OCI-LY7 (cell line): Measurements from ENCODE around the gene CFTR. TPM values are rescaled to one million over a fixed set of nuclear protein-coding genes. Genes with fewer than 3 reads are reported as not detected.

ENCODE experiments used
- BruUV-seq: library from RNA; stranded (reverse); fragments of 400-500 nt; replicated peaks from 2 replicates; lab custom pipeline; 2021; lab: Mats Ljungman, UMichigan
- CTCF ChIA-PET: fragments of 300-600 bp; sonication (Branson Sonifier 250); formaldehyde crosslinking; loops from one replicate; lab custom pipeline; 2022; ENCODE audit warnings: antibody characterized with exemption; ENCODE audit not compliant: unreplicated experiment; lab: Charles Lee
- POLR2A ChIA-PET: fragments of 300-600 bp; sonication (Branson Sonifier 250); formaldehyde crosslinking; loops from one replicate; lab custom pipeline; 2022; ENCODE audit warnings: antibody characterized with exemption; lab: Charles Lee
- DNase-seq: peaks from one replicate; pipeline ENCODE4 v3.0.0-alpha.2; 2015; ENCODE audit warnings: low spot score
- H2AFZ ChIP-seq: fragments of 200-600 bp; sonication (generic), shearing (Covaris generic); 2 replicates; pipeline ENCODE4 v1.6.1; 2014; ENCODE audit warnings: mild to moderate bottlenecking, antibody characterized with exemption, low read length, moderate library complexity
- H3K27ac ChIP-seq: fragments of 200-600 bp; sonication (generic); 2 replicates; pipeline ENCODE4 v1.5.1; 2014; ENCODE audit warnings: mixed run types, low read depth, mild to moderate bottlenecking, moderate library complexity, low read length, inconsistent platforms; ENCODE audit not compliant: poor library complexity, severe bottlenecking
- H3K36me3 ChIP-seq: fragments of 200-600 bp; sonication (generic); 2 replicates; pipeline ENCODE4 v1.6.1; 2014; ENCODE audit warnings: mild to moderate bottlenecking, antibody characterized with exemption, low read length, moderate library complexity, mixed read lengths; ENCODE audit not compliant: insufficient read depth
- H3K4me1 ChIP-seq: fragments of 200-600 bp; sonication (generic); 2 replicates; pipeline ENCODE4 v1.5.1; 2014; ENCODE audit warnings: mild to moderate bottlenecking, low read length; ENCODE audit not compliant: insufficient read depth, poor library complexity, severe bottlenecking
- H3K4me2 ChIP-seq: fragments of 200-600 bp; sonication (generic); 2 replicates; pipeline ENCODE4 v1.6.1; 2014; ENCODE audit warnings: mild to moderate bottlenecking, low read length
- H3K4me3 ChIP-seq: fragments of 200-600 bp; sonication (generic); 2 replicates; pipeline ENCODE4 v1.5.1; 2014; ENCODE audit warnings: mild to moderate bottlenecking, low read depth, low read length; ENCODE audit not compliant: poor library complexity, severe bottlenecking
- H3K79me2 ChIP-seq: fragments of 200-600 bp; sonication (generic); 2 replicates; pipeline ENCODE4 v1.6.1; 2016; ENCODE audit warnings: low read depth, mild to moderate bottlenecking, low read length, moderate library complexity, mixed read lengths; ENCODE audit not compliant: insufficient read depth
- H3K9me2 ChIP-seq: fragments of 200-600 bp; sonication (generic); 2 replicates; pipeline ENCODE4 v1.6.1; 2016; ENCODE audit warnings: mild to moderate bottlenecking, low read length, mixed read lengths; ENCODE audit not compliant: insufficient read depth
- H3K9me3 ChIP-seq: fragments of 200-600 bp; sonication (generic); 2 replicates; pipeline ENCODE4 v1.6.1; 2014; ENCODE audit warnings: mild to moderate bottlenecking, mixed run types, low read length, mixed read lengths
- H4K20me1 ChIP-seq: fragments of 200-600 bp; sonication (generic); 2 replicates; pipeline ENCODE4 v1.6.1; 2014; ENCODE audit warnings: mild to moderate bottlenecking, antibody characterized with exemption, low read length, moderate library complexity, mixed read lengths; ENCODE audit not compliant: insufficient read depth
- EZH2phosphoT487 ChIP-seq: fragments of 200-600 bp; sonication (generic); IDR thresholded peaks from 2 replicates; pipeline ENCODE4 v1.6.1; 2018; ENCODE audit warnings: low read depth, borderline replicate concordance, mild to moderate bottlenecking, mixed run types, antibody characterized with exemption, low read length, moderate library complexity, mixed read lengths
- intact Hi-C: fragments of 100-400 bp; cut with micrococcal nuclease; formaldehyde crosslinking; loops from one replicate; pipeline ENCODE4 v1.10.0; 2022; ENCODE audit not compliant: unreplicated experiment
- total RNA-seq, 2 experiments: library from RNA; depleted of rRNA in 1 of 2; stranded (reverse); fragments of >200 nt in 1 of 2; shearing (Covaris generic) in 1 of 2; gene quantifications; 2 replicates each; pipeline ENCODE4 v1.2.3, GENCODE V29; 2014 to 2022
- TF ChIP-seq, protein P1 (sequence below): fragments of 200-600 bp; sonication (generic); conservative IDR thresholded peaks from 2 replicates; pipeline ENCODE4 v1.5.1; 2014; ENCODE audit warnings: mild to moderate bottlenecking, antibody characterized with exemption, low read length, moderate library complexity, mixed read lengths

CFTR gene
- total RNA-seq, 2 experiments from 2014 or later, result not detected

DNA sequence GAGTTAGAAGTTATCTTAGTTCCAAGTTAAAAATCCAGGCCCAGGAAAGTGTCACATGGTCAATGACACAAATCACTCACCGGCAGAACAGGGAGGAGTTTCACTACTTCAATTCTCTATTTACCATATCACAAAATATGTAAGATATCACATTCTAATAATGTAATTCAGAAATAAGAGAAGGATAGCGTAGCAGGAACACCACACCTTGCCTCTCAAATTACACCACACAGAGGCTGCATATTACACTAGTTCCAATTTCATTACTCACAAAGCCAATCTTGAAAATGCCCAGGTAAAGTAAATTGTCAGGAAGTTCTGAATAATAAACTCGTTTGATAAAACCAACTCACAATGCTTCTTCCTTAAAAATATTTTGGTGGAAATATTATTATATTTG lies 224.2 kb downstream of the CFTR start:
- no peak overlapping the region for H2AFZ ChIP-seq
- no peak for TF ChIP-seq EZH2phosphoT487
- TF ChIP-seq, protein P1, sequence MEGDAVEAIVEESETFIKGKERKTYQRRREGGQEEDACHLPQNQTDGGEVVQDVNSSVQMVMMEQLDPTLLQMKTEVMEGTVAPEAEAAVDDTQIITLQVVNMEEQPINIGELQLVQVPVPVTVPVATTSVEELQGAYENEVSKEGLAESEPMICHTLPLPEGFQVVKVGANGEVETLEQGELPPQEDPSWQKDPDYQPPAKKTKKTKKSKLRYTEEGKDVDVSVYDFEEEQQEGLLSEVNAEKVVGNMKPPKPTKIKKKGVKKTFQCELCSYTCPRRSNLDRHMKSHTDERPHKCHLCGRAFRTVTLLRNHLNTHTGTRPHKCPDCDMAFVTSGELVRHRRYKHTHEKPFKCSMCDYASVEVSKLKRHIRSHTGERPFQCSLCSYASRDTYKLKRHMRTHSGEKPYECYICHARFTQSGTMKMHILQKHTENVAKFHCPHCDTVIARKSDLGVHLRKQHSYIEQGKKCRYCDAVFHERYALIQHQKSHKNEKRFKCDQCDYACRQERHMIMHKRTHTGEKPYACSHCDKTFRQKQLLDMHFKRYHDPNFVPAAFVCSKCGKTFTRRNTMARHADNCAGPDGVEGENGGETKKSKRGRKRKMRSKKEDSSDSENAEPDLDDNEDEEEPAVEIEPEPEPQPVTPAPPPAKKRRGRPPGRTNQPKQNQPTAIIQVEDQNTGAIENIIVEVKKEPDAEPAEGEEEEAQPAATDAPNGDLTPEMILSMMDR, result no peak
- intact Hi-C loops, result no loop called here
- BruUV-seq, result no TSS peak
- H3K79me2 ChIP-seq, result no peaks in the 10 kb centered on the region
- H4K20me1 ChIP-seq, result no peaks in the 10 kb centered on the region
- H3K9me2 ChIP-seq, result no peaks in the 10 kb centered on the region
- no peaks in the 10 kb centered on the region for H3K36me3 ChIP-seq
- DNase-seq, result no peak
- ChIA-PET POLR2A (interaction anchor here (0.6 kb wide), 2 partner anchors 19 to 121 kb away, joined by 3 read pairs; no protein-coding TSS in a partner anchor), CTCF (no interaction called here)
- H3K4me3 ChIP-seq, result no peak overlapping the region
- no peaks in the 10 kb centered on the region for H3K9me3 ChIP-seq
- H3K4me1 ChIP-seq, result no peaks in the 10 kb centered on the region
- no peak overlapping the region for H3K4me2 ChIP-seq
- H3K27ac ChIP-seq, result no peak overlapping the region

DNA sequence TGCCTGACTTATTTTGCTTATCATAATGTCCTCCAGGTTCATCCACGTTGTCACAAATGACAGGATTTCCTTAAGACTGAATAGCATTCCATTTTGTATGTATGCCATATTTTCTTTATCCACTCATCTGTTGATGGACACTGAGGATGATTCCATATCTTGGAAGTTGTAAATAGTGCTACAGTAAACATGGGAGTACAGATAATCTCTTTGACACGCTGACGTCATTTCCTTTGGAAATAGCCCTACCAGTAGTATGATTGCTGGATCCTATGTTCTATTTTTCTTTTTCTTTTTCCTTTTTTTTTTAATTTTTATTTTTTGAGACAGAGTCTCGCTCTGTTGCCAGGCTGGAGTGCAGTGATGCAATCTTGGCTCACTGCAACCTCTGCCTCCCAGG lies 225.8 kb downstream of the CFTR start:
- no peak overlapping the region for H3K4me2 ChIP-seq
- POLR2A ChIA-PET, result no interaction called here
- H3K9me2 ChIP-seq, result no peaks in the 10 kb centered on the region
- no TSS peak for BruUV-seq
- no peak overlapping the region for H2AFZ ChIP-seq
- H4K20me1 ChIP-seq, result no peaks in the 10 kb centered on the region
- H3K4me3 ChIP-seq, result no peak overlapping the region
- no peaks in the 10 kb centered on the region for H3K9me3 ChIP-seq
- no peaks in the 10 kb centered on the region for H3K4me1 ChIP-seq
- TF ChIP-seq, protein P1, result no peak
- no peak for TF ChIP-seq EZH2phosphoT487
- no peak overlapping the region for H3K27ac ChIP-seq
- no peak for DNase-seq
- intact Hi-C loops, result no loop called here
- H3K36me3 ChIP-seq, result no peaks in the 10 kb centered on the region
- no peaks in the 10 kb centered on the region for H3K79me2 ChIP-seq
- CTCF ChIA-PET, result no interaction called here

DNA sequence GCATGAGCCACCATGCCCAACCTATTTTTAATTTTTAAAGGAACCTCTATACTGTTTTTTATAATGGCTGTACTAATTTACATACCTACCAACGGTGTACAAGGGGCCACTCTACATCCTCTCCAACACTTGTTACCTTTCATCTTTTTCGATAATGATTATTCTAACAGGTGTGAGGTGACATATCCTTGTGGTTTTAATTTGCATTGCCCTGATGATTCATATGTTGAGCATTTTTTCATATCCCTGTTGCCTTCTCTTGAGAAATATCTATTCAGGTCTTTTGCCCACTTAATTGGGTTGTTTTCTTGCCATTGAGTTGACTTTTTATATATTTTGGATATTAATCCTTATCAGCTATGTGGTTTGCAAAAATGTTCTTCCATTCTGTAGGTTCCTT lies 226.4 kb downstream of the CFTR start:
- Histone ChIP-seq H3K4me2 (no peak overlapping the region), H4K20me1 (no peaks in the 10 kb centered on the region), H3K9me3 (no peaks in the 10 kb centered on the region), H3K79me2 (no peaks in the 10 kb centered on the region), H3K9me2 (no peaks in the 10 kb centered on the region), H3K36me3 (no peaks in the 10 kb centered on the region), H3K27ac (no peak overlapping the region), H3K4me1 (no peaks in the 10 kb centered on the region), H3K4me3 (no peak overlapping the region), H2AFZ (no peak overlapping the region)
- intact Hi-C loops, result no loop called here
- ChIA-PET POLR2A (no interaction called here), CTCF (no interaction called here)
- no peak for DNase-seq
- no TSS peak for BruUV-seq
- TF ChIP-seq EZH2phosphoT487, result no peak
- TF ChIP-seq, protein P1, result no peak
